Keratinocyte (primary cell): ENCODE results near the gene GRB10. TPM values are rescaled to one million over a fixed set of nuclear protein-coding genes. Genes with fewer than 3 reads are reported as not detected.

ENCODE experiments used
- DNase-seq: peaks from one replicate; pipeline ENCODE4 v3.0.0-alpha.2; 2011; ENCODE audit warnings: low read depth, missing footprints, low spot score
- FAIRE-seq: peaks from 2 replicates; lab custom pipeline; 2011; peaks lifted over from hg19 to GRCh38; lab: Jason Lieb, UNC
- H2AFZ ChIP-seq: 2 replicates; pipeline ENCODE4 v1.6.0; 2012; ENCODE audit warnings: low read length, control low read depth, inconsistent platforms; ENCODE audit not compliant: control insufficient read depth
- H3K27ac ChIP-seq: 2 replicates; pipeline ENCODE4 v1.5.1; 2011; ENCODE audit warnings: low read length; ENCODE audit not compliant: control insufficient read depth, insufficient read depth
- H3K27me3 ChIP-seq: 3 replicates; pipeline ENCODE4 v1.6.0; 2011; ENCODE audit warnings: low read length; ENCODE audit not compliant: control insufficient read depth, insufficient read depth; ENCODE audit errors: extremely low read depth
- H3K36me3 ChIP-seq, 2 experiments: 2 replicates in 1 of 2; 3 replicates in 1 of 2; pipeline ENCODE4 v1.5.1; 2011; ENCODE audit warnings: low read length in 2 of 2, mild to moderate bottlenecking in 1 of 2; ENCODE audit not compliant: control insufficient read depth in 2 of 2, insufficient read depth in 2 of 2; ENCODE audit errors: extremely low read depth in 1 of 2
- H3K4me1 ChIP-seq: 3 replicates; pipeline ENCODE4 v1.5.1; 2011; ENCODE audit warnings: low read length; ENCODE audit not compliant: control insufficient read depth, insufficient read depth; ENCODE audit errors: extremely low read depth
- H3K4me2 ChIP-seq: 3 replicates; pipeline ENCODE4 v1.6.0; 2011; ENCODE audit warnings: low read depth, low read length; ENCODE audit not compliant: control insufficient read depth, insufficient read depth; ENCODE audit errors: extremely low read depth
- H3K4me3 ChIP-seq, 3 experiments: fragments of 200-600 bp in 1 of 3; sonication (generic) in 1 of 3; 2 replicates in 2 of 3; 3 replicates in 1 of 3; pipeline ENCODE4 v1.5.1; 2011 to 2016; ENCODE audit warnings: low read length in 3 of 3, mild to moderate bottlenecking in 3 of 3, control low read depth in 2 of 3, inconsistent platforms in 1 of 3, low read depth in 1 of 3, mixed read lengths in 1 of 3, mixed run types in 1 of 3, moderate library complexity in 1 of 3; ENCODE audit not compliant: control insufficient read depth in 2 of 3, insufficient read depth in 2 of 3; ENCODE audit errors: extremely low read depth in 1 of 3
- H3K79me2 ChIP-seq: 2 replicates; pipeline ENCODE4 v1.6.0; 2012; ENCODE audit warnings: low read length; ENCODE audit not compliant: control insufficient read depth, insufficient read depth
- H3K9ac ChIP-seq: 3 replicates; pipeline ENCODE4 v1.6.0; 2011; ENCODE audit warnings: low read length; ENCODE audit not compliant: control insufficient read depth, insufficient read depth; ENCODE audit errors: extremely low read depth
- H3K9me1 ChIP-seq: 3 replicates; pipeline ENCODE4 v1.6.0; 2011; ENCODE audit warnings: low read length; ENCODE audit not compliant: control insufficient read depth, insufficient read depth; ENCODE audit errors: extremely low read depth
- H3K9me3 ChIP-seq: 2 replicates; pipeline ENCODE4 v1.5.1; 2012; ENCODE audit warnings: low read depth, low read length; ENCODE audit not compliant: control insufficient read depth
- H4K20me1 ChIP-seq: 3 replicates; pipeline ENCODE4 v1.6.0; 2011; ENCODE audit warnings: low read length; ENCODE audit not compliant: control insufficient read depth, insufficient read depth; ENCODE audit errors: extremely low read depth
- EZH2 ChIP-seq: IDR thresholded peaks from one replicate; pipeline ENCODE4 v1.6.1; 2012; ENCODE audit warnings: inconsistent platforms, mild to moderate bottlenecking, low read length, moderate library complexity
- dilution Hi-C: fragments of 300-500 bp; cut with MboI; formaldehyde crosslinking; loops from one replicate; pipeline ENCODE4 v1.7.0; 2020; ENCODE audit warnings: low sequenced_read_pairs; ENCODE audit not compliant: extremely low pct_ligation_motif_present
- polyA plus RNA-seq, 5 experiments: library from polyadenylated mRNA; depleted of rRNA in 3 of 5; stranded (reverse) in 3 of 5; stranded (forward) in 1 of 5; unstranded in 1 of 5; fragments of >200 nt; gene quantifications; 1 replicate in 1 of 5; 2 replicates in 3 of 5; 3 replicates in 1 of 5; pipeline versions ENCODE4 v1.2.1 to v1.2.3, GENCODE V29; 2011 to 2012; ENCODE audit warnings: missing spikeins in 2 of 5, low read depth in 1 of 5, low replicate concordance in 1 of 5
- TF ChIP-seq, protein P1 (sequence below), 3 experiments: IDR thresholded peaks in 1 of 3; conservative IDR thresholded peaks in 1 of 3; optimal IDR thresholded peaks in 1 of 3; 2 replicates in 2 of 3; 3 replicates in 1 of 3; pipeline versions ENCODE3 to v1.5.1; 2011; ENCODE audit warnings: low read length in 3 of 3, mild to moderate bottlenecking in 3 of 3, moderate library complexity in 2 of 3, control low read depth in 1 of 3, inconsistent platforms in 1 of 3; ENCODE audit not compliant: insufficient read depth in 2 of 3; ENCODE audit errors: extremely low read depth in 1 of 3

Gene GRB10
- polyA plus RNA-seq, 1 donor (not counting 4 experiments of a cell fraction or from before 2014, with no cell fraction given), result 4.4 TPM

DNA sequence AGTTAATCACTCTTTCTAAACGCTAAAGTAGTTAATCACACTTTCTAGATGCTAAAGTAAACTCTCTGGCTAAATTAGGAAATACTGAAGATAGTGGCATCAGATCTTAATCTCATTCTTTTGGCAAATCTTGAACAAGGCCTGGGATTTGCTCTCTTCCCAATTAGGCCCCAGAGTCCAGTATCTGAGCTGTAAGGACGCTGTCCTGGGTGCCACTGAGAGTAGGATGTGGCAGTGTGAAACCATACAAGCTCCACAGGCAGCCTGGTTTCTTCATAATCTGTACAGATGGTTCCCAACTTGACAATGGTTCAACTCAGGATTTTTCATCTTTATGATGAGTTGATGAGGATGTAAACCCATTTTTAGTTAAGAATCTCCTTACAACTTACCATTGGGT lies 36.9 kb downstream of the GRB10 start:
- no peak overlapping the region for H3K4me3 ChIP-seq
- dilution Hi-C loops, result no loop called here

DNA sequence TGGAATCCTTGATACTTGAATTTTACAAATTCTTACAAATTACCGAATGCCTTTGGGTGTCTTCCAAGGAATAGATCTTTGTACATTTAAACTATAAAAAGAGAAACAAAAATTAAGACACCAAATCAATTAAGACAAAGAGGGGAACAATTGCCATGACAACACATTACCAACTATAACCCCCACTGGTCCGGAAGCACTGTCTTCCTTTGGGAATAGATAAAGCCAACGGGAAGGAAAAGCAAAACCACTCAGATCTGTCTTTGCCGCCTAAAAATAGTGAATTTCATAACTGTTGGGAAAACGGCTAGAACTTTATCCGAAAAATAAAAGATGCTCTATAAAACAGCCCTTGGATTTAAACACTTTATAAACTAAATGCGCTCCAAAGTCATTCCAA lies 37.4 kb downstream of the GRB10 start:
- Histone ChIP-seq H3K4me1 (no peaks in the 10 kb centered on the region), H3K79me2 (no peaks in the 10 kb centered on the region), H3K9ac (no peak overlapping the region), H3K9me3 (no peaks in the 10 kb centered on the region), H3K4me3 (no peak overlapping the region), H4K20me1 (peaks cover 3% of the 10 kb centered on the region), H3K9me1 (no peaks in the 10 kb centered on the region), H3K27ac (no peak overlapping the region), H3K36me3 (no peaks in the 10 kb centered on the region), H2AFZ (no peak overlapping the region), H3K4me2 (no peak overlapping the region), H3K27me3 (no peaks in the 10 kb centered on the region)
- DNase-seq (no peak), FAIRE-seq (no peak)
- dilution Hi-C loops, result no loop called here
- TF ChIP-seq EZH2, result no peak
- TF ChIP-seq, protein P1, sequence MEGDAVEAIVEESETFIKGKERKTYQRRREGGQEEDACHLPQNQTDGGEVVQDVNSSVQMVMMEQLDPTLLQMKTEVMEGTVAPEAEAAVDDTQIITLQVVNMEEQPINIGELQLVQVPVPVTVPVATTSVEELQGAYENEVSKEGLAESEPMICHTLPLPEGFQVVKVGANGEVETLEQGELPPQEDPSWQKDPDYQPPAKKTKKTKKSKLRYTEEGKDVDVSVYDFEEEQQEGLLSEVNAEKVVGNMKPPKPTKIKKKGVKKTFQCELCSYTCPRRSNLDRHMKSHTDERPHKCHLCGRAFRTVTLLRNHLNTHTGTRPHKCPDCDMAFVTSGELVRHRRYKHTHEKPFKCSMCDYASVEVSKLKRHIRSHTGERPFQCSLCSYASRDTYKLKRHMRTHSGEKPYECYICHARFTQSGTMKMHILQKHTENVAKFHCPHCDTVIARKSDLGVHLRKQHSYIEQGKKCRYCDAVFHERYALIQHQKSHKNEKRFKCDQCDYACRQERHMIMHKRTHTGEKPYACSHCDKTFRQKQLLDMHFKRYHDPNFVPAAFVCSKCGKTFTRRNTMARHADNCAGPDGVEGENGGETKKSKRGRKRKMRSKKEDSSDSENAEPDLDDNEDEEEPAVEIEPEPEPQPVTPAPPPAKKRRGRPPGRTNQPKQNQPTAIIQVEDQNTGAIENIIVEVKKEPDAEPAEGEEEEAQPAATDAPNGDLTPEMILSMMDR (optimal IDR thresholded peaks at IDR 0.05 in 1 of 3, IDR thresholded peaks at IDR 0.05 in 1 of 3, conservative IDR thresholded peaks at IDR 0.05 in 1 of 3; ENCODE audit: extremely low read depth in 1 of 3, insufficient read depth in 2 of 3, low read length in 3 of 3), result no peak

More for the DNA sequence above, 36.9 kb downstream of the GRB10 start:
- no peaks in the 10 kb centered on the region for H3K9me1 ChIP-seq
- H3K9me3 ChIP-seq, result no peaks in the 10 kb centered on the region
- no peaks in the 10 kb centered on the region for H3K27me3 ChIP-seq
- no peak for FAIRE-seq
- no peaks in the 10 kb centered on the region for H3K79me2 ChIP-seq
- peaks cover 3% of the 10 kb centered on the region for H4K20me1 ChIP-seq
- TF ChIP-seq, protein P1 (optimal IDR thresholded peaks at IDR 0.05 in 1 of 3, IDR thresholded peaks at IDR 0.05 in 1 of 3, conservative IDR thresholded peaks at IDR 0.05 in 1 of 3; ENCODE audit: extremely low read depth in 1 of 3, insufficient read depth in 2 of 3, low read length in 3 of 3), result no peak
- TF ChIP-seq EZH2, result no peak
- H3K36me3 ChIP-seq, result no peaks in the 10 kb centered on the region
- H3K9ac ChIP-seq, result no peak overlapping the region
- no peak for DNase-seq
- no peak overlapping the region for H3K4me2 ChIP-seq
- no peak overlapping the region for H2AFZ ChIP-seq
- H3K4me1 ChIP-seq, result no peaks in the 10 kb centered on the region
- H3K27ac ChIP-seq, result no peak overlapping the region
